ENCODE results near the gene ALPG. TPM values are rescaled to one million over a fixed set of nuclear protein-coding genes. Genes with fewer than 3 reads are reported as not detected.
A peak's percentile ranks its signal among the peaks of the same experiment; 100 is the strongest.

Gene ALPG
- total and polyA plus RNA-seq, 10 of the 15 experiments (the other 5 are each of a cell fraction or from before 2014, with no cell fraction given), result not detected

DNA sequence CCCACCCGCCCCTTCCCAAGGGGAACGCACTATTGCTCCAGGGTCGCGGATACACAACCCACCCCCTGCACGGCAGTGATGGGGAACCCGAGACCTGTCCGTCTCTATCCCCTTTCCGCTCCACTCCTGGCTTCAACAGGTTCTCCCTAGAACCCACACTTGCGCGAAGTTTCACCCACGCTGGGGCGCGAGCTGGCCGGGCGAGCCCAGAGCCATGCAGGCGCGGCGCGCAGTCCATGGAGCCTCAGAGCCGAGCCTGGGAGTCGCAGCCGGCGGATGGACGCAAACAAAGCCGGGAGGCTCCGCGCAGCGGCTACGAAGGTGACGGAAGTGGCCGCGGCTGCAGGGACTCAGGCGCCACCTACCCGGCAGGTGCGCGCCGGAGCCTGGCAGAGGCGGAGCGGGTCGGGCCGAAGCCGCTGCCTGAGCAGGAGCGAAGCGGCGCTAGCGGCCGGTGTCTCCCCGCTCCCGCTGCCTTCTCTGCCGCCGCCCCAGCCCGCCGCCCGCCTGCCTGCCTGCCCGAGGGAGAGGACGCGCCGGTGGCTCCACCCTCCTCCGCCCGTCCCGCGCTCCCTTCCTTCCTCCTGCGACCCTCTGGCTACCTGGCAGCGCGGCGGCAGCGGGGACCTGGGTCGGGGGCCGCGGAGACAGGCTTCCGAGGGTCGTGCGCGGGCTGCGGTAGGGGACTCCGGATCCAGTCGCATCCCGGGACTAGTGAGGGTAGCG is 14.0 kb downstream of the ALPG start:
- no TSS peak for BruUV-seq (replicated peaks)
- H3K27me3 ChIP-seq (replicated peaks in 1 of 2; ENCODE audit: control insufficient read depth in 2 of 2, insufficient read depth in 2 of 2, low read length in 1 of 2), result peaks cover 8% of the 10 kb centered on the region in 2 experiments; a peak in 3 of 4 replicates
- peak; percentile 41; the same call in 2 of the 3 replicates for ATAC-seq
- no peak for DNase-seq (ENCODE audit: low read depth, low spot score)
- RAD21 ChIA-PET (ENCODE audit: unreplicated experiment), result no interaction called here
- SMC1A ChIA-PET (ENCODE audit: uncharacterized antibody, unreplicated experiment), result no interaction called here
- H3K4me1 ChIP-seq (ENCODE audit: control insufficient read depth, insufficient read depth, low read length), result no peaks in the 10 kb centered on the region
- no peak for FAIRE-seq
- TF ChIP-seq, protein P1, sequence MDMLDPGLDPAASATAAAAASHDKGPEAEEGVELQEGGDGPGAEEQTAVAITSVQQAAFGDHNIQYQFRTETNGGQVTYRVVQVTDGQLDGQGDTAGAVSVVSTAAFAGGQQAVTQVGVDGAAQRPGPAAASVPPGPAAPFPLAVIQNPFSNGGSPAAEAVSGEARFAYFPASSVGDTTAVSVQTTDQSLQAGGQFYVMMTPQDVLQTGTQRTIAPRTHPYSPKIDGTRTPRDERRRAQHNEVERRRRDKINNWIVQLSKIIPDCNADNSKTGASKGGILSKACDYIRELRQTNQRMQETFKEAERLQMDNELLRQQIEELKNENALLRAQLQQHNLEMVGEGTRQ (IDR thresholded peaks at IDR 0.05; ENCODE audit: borderline replicate concordance, low read depth, low read length), result no peak
- TF ChIP-seq ASH2L (IDR thresholded peaks at IDR 0.05; ENCODE audit: borderline replicate concordance, low read depth), result no peak
- no peak for TF ChIP-seq PAX8 (IDR thresholded peaks at IDR 0.05)
- TF ChIP-seq ESRRA (IDR thresholded peaks at IDR 0.05; ENCODE audit: low read length), result no peak
- no peak for TF ChIP-seq POLR2AphosphoS2 (IDR thresholded peaks at IDR 0.05; ENCODE audit: low read depth, low read length)
- TF ChIP-seq NR2C2 (IDR thresholded peaks at IDR 0.05; ENCODE audit: borderline replicate concordance, control insufficient read depth, insufficient read length, low read depth), result no peak
- no peak for TF ChIP-seq NBN (IDR thresholded peaks at IDR 0.05)
- no peak for TF ChIP-seq RAD21 (IDR thresholded peaks at IDR 0.05; ENCODE audit: insufficient read depth, low read depth, low read length)
- TF ChIP-seq LARP7 (IDR thresholded peaks at IDR 0.05), result no peak
- TF ChIP-seq BACH1 (IDR thresholded peaks at IDR 0.05; ENCODE audit: borderline replicate concordance), result no peak
- H3K4me2 ChIP-seq (ENCODE audit: control insufficient read depth, insufficient read depth), result peak overlapping the region; percentile 48; the same call in 1 of the 2 replicates
- H3K79me2 ChIP-seq (ENCODE audit: control insufficient read depth, insufficient read depth, low read length), result no peaks in the 10 kb centered on the region
- POLR2A ChIA-PET, result no interaction called here
- no peak overlapping the region for H2AFZ ChIP-seq (ENCODE audit: control insufficient read depth, low read depth, low read length)
- no peak overlapping the region for H3K4me3 ChIP-seq
- no peaks in the 10 kb centered on the region for H3K36me3 ChIP-seq (ENCODE audit: control insufficient read depth in 2 of 2, insufficient read depth in 2 of 2, low read length in 1 of 2)
- H3K9ac ChIP-seq (ENCODE audit: control insufficient read depth, insufficient read depth, low read length), result no peak overlapping the region
- no peak overlapping the region for H3K27ac ChIP-seq (ENCODE audit: control insufficient read depth, insufficient read depth)
- WGBS (ENCODE audit: insufficient coverage, insufficient replicate concordance, low lambda C conversion rate, missing lambda C conversion rate), result 13% methylated on average over 36 of the region's 79 CpGs
- intact Hi-C loops (cut with micrococcal nuclease; ENCODE audit: unreplicated experiment), result no loop called here
- CTCF ChIA-PET, result no interaction called here
- no peaks in the 10 kb centered on the region for H4K20me1 ChIP-seq (ENCODE audit: control insufficient read depth, insufficient read depth)
- H3K9me3 ChIP-seq (replicated peaks; ENCODE audit: control insufficient read depth, insufficient read depth, low read length), result no peaks in the 10 kb centered on the region; the same call in 2 of the 3 replicates
- in situ Hi-C loops (cut with MboI), result no loop called here

Measured in GM12878 (cell line).